Astrocyte of the spinal cord (primary cell): ENCODE measurements around the gene ATP5MG.
"Not testable (repeated sequence)": the region's sequence is repeated elsewhere in the genome, so short reads cannot be mapped to it uniquely, and the experiment has no call there.

Source experiments
- DNase-seq: peaks from one replicate; pipeline ENCODE4 v3.0.0; 2011; ENCODE audit warnings: low read depth, low spot score
- H3K4me3 ChIP-seq: 2 replicates; pipeline ENCODE4 v1.5.1; 2011; ENCODE audit warnings: low read depth, mild to moderate bottlenecking, low read length, moderate library complexity
- CTCF ChIP-seq: IDR thresholded peaks from 2 replicates; pipeline ENCODE4 v1.5.1; 2012; ENCODE audit warnings: low read depth, mild to moderate bottlenecking, low read length, inconsistent platforms
- in situ Hi-C: cut with HindIII; loops from 2 replicates; pipeline ENCODE4 v1.10.0; 2017; ENCODE audit warnings: low sequenced_read_pairs

ATP5MG gene

GRCh38 chr11:118382954-118383353 lies 18.5 kb upstream of the ATP5MG start:
- in situ Hi-C loops, result no loop called here
- H3K4me3 ChIP-seq, result no peak overlapping the region
- no peak for DNase-seq
- TF ChIP-seq CTCF, result no peak

GRCh38 chr11:118383657-118384056 lies 17.7 kb upstream of the ATP5MG start:
- TF ChIP-seq CTCF, result no peak
- in situ Hi-C loops, result no loop called here
- DNase-seq, result no peak
- H3K4me3 ChIP-seq, result no peak overlapping the region

- H3K4me3 ChIP-seq, result no peak overlapping the region
- no peak for TF ChIP-seq CTCF
- no peak for DNase-seq
- in situ Hi-C loops, result no loop called here
Measured at GRCh38 chr11:118396097-118396501, 5.3 kb upstream of the ATP5MG start.

- TF ChIP-seq CTCF, result no peak
- no peak for DNase-seq
- no peak overlapping the region for H3K4me3 ChIP-seq
- in situ Hi-C loops, result no loop called here
Measured at GRCh38 chr11:118397448-118397847, 4.0 kb upstream of the ATP5MG start.

- no peak for TF ChIP-seq CTCF
- in situ Hi-C loops, result no loop called here
- DNase-seq, result no peak
- H3K4me3 ChIP-seq, result no peak overlapping the region
Measured at GRCh38 chr11:118398791-118399559, 2.4 kb upstream of the ATP5MG start.

GRCh38 chr11:118401880-118402590 lies 629 bp downstream of the ATP5MG start:
- in situ Hi-C loops, result no loop called here
- DNase-seq, result peak; percentile 51
- TF ChIP-seq CTCF, result no peak
- H3K4me3 ChIP-seq, result peak overlapping the region; percentile 91

GRCh38 chr11:118402594-118402993 lies 1.2 kb downstream of the ATP5MG start:
- DNase-seq, in situ Hi-C loops: not testable (repeated sequence)
- peak overlapping the region; percentile 91 for H3K4me3 ChIP-seq
